GM13977 (cell line): ENCODE measurements around the gene CCDC183.

ENCODE experiments used
- DNase-seq: peaks from one replicate; pipeline ENCODE4 v3.0.0; 2012; ENCODE audit warnings: low spot score
- CTCF ChIP-seq: IDR thresholded peaks from 2 replicates; pipeline ENCODE4 v1.5.1; 2012; ENCODE audit warnings: mild to moderate bottlenecking, control low read depth; ENCODE audit not compliant: insufficient read depth; ENCODE audit errors: extremely low read depth, missing control alignments
- in situ Hi-C: fragments of 300-500 bp; cut with MboI; formaldehyde crosslinking; loops from one replicate; pipeline ENCODE4 v1.12.0; 2022; ENCODE audit warnings: low sequenced_read_pairs, low pct_unique_long_range_greater_than_20kb, mixed read lengths, inconsistent platforms; ENCODE audit not compliant: unreplicated experiment

CCDC183 gene

DNA sequence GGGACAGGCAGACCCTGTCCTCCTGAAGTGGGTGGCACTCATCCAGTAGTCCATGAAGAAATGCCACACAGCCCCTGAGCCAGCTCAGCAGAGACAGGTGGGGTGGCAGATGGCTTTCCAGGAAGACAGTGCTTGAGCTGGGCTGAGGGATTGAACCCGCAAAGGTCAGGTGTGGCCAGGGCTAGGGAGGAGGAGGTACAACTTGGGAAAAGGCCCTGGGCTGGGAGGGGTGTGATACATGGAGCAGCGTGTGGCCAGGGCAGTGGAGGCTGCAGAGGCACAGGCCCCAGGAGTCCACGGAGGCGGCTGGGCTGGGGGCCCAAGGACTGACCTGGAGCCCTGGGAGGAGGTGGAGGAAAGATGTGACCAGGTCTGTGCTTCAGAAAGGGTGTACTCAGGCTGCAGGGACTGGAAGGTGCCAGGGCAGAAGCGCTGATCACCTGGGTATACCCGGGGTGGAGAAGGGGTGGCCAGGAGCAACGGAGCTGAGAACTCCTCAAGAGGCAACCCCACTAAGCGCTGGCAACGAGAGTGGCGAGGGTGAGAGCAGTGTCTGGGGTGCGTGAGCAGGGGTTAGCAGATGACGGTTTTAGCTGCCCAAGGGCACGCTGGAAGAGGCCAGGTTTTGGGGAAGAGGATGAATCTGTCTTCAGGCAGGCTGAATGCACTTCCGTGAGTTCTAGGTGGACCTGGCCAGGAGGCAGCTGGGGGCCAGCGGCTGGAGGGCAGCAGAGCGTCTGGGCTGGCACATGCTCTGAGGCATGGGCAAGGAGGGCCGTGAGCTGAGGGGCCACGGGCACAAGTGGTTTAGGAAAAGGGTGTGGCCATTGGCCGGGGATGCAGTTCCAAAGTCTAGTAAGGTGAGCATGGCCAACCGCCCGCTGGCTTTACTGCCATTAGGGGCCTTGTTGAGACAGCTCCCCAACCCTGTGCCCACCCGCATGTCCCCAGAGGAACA, 7.7 kb downstream of the CCDC183 start:
- TF ChIP-seq CTCF = no peak
- in situ Hi-C loops = no loop called here
- DNase-seq = no peak

GRCh38 chr9:136804509-136805206, 8.5 kb downstream of the CCDC183 start:
- in situ Hi-C loops = no loop called here
- DNase-seq = no peak
- TF ChIP-seq CTCF = no peak

DNA sequence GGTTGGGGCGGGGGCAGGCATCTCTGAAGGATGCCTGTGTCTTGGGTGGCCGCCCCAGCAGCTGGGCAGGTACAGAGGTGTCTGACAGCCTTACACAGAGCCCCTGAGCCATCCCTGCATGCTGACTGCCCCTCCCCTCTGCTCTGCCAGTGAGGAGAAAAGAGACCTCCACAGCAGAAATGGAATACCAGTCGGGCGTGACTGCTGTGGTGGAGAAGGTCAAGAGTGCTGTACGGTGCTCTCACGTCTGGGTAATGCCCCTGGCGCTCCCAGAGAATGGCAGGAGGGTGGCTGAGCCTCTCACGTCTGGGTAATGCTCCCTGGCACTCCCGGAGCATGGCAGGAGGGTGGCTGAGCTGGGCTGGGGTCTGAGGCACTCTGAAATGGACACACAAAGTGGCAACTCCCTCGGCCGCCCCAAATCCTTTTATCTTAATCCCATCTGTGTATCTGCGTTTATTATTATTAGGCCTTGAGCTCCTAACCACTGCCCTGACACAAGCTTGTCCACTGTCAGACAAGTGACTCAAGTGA, 9.1 kb downstream of the CCDC183 start:
- in situ Hi-C loops = no loop called here
- no peak for DNase-seq
- TF ChIP-seq CTCF = no peak

GRCh38 chr9:136806067-136806466, 9.9 kb downstream of the CCDC183 start:
- peak; percentile 20 for DNase-seq
- in situ Hi-C loops = no loop called here
- no peak for TF ChIP-seq CTCF

DNA sequence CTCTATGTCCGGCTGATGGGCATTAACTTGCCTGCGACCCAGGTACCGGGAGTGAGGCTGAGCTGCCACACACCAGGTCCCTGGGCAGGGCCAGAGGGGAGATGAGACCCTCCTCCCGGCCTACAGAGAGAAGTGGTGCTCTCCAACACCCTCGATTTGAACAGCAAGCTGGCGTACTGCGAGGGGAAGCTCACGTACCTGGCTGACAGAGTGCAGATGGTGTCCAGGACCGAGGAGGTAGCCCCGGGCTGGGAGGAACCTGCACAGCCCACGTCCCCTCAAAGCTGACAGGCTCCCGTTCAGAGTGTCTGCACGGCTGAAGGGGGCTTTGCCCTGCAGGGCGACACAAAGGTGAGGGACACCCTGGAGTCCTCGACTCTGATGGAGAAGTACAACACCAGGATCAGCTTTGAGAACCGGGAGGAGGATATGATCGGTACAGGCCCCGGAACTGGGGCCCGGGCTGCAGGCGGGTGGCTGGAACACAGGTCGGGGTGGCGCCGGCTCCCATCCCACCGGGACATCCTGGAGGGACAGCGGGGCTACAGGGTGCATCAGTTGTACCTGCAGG, 10.6 kb downstream of the CCDC183 start:
- TF ChIP-seq CTCF = no peak
- in situ Hi-C loops = no loop called here
- peak; percentile 15 for DNase-seq

GRCh38 chr9:136807281-136808074, 11.3 kb downstream of the CCDC183 start, which contains the start of gene RABL6:
TSS of gene RABL6 (plus strand) at chr9:136807948. CDS start at chr9:136808197, 249 bp downstream.
- peak; percentile 99 for DNase-seq
- in situ Hi-C loops = no loop called here
- no peak for TF ChIP-seq CTCF
